GM12801 (cell line): ENCODE results near the gene LYRM2.

Source experiments
- TF ChIP-seq, protein P1 (sequence below): IDR thresholded peaks from one replicate; pipeline ENCODE4 v1.5.1; 2011; ENCODE audit warnings: control low read depth; ENCODE audit not compliant: insufficient read length; ENCODE audit errors: extremely low read depth

Gene LYRM2

DNA sequence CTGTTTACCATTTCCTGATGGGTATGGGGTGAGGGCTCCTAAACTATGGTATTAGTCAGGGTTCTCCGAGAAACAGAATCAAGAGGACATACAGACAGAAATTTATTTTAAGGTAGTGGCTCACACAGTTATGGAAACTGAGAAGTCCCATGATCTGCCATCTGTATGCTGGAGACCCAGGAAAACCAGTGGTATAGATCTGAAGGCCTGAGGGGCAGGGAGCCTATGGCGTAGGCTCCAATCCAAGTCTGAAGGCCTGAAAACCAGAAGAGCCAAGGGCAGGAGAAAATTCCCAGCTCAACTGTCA, 112.0 kb downstream of the LYRM2 start:
- TF ChIP-seq, protein P1, sequence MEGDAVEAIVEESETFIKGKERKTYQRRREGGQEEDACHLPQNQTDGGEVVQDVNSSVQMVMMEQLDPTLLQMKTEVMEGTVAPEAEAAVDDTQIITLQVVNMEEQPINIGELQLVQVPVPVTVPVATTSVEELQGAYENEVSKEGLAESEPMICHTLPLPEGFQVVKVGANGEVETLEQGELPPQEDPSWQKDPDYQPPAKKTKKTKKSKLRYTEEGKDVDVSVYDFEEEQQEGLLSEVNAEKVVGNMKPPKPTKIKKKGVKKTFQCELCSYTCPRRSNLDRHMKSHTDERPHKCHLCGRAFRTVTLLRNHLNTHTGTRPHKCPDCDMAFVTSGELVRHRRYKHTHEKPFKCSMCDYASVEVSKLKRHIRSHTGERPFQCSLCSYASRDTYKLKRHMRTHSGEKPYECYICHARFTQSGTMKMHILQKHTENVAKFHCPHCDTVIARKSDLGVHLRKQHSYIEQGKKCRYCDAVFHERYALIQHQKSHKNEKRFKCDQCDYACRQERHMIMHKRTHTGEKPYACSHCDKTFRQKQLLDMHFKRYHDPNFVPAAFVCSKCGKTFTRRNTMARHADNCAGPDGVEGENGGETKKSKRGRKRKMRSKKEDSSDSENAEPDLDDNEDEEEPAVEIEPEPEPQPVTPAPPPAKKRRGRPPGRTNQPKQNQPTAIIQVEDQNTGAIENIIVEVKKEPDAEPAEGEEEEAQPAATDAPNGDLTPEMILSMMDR = no peak

DNA sequence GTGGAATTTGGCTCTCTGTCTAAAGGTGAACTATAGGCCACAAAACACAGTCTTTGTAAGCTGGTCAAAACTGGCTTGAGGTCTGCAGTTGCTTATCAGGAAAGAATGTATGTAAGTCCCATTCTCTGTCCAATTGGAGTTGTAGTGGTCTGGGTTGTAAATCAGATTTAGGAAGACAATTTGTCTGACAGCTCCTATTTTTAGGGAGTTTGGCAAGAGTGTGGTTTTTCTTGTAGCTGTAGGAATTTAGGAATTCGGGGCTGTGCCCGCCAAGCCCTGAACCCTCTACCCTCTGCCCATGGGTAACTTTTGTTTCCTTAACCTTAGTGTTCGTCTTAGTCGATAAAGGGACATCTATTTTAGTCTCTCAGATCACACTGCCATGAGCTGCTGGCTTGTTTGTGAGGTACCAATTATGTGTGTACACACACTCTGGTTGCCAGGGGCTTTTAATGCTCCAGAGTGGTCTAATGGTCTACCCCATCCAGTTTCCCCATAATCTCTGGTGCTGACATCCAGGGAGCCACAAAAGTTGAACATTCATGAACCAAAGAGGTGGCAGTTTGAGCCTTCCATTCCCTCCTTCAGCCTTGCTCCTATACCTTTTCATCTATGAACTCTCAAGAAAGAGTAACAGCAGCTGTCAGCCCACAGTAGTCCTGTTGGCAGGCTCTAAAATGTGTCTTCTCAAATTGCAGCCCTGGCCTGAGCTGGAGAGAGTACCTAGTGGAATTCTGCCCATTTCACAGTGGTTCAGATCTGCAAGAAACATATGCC, 112.6 kb downstream of the LYRM2 start:
- TF ChIP-seq, protein P1 = no peak

DNA sequence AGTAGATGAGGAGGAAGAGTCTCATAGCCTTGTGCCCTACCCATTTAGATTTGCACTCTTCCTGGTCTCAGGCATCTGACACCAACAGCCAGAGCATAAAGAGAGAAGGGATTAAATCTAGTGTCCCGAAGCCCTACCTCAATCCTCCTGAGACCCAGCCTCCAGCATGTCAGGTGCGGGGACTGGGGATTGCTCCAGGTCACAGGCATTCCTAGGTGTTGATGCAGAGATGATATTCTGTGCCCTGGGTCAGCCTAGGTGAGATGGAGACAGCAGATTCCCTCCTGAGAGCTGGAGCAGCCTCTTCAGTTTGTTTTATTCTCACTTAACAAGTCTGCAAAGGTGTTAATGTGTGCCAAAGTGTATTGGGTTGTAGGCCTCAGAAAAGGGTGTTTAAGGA, 115.8 kb downstream of the LYRM2 start:
- TF ChIP-seq, protein P1 = no peak

DNA sequence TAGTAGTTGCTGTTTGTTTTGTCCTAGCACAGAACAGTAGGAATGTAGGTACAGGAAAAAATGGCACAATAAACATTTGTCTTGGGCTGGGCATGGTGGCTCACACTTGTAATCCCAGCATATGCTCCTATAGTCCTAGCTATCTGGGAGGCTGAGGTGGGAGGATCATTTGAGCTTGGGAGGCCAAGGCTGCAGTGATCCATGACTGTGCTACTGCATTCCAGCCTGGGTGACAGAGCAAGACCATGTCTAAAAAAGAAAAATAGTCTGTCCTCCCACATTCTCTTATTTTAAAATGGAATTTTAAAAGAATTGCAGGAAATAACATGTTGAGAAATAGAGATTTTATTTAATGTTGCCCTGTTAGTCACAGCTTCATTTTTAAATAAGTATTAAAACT, 117.8 kb downstream of the LYRM2 start:
- TF ChIP-seq, protein P1 = no peak

DNA sequence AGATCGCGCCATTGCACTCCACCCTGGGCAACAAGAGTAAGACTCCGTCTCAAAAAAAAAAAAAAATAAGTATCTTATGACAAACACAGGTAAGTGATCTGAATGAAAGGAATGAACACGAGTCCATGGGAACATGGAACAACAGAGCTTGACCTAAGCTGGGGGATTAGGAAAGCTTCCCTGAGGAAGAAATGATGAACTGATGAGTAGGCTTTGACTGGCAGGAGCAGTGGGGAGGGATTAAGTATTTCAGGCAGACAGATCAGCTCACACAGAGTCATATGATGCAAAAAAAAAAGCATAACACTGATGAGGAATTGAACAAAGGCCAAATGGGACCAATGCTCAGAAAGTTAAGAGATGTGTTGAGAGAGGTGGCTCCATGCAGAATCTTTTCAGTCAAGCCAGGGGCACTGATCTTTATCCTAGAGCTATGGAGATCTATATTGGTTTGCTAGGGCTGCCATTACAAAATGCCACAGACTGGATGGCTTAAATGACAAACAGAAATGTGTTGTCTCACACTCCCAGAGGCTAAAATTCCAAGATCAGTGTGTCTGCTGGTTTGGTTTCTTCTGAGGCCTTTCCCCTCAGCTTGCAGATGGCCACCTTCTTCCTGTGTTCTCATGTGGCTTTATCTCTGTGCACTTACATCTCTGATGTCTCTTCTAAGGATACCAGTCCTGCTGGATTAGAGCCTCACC, 120.0 kb downstream of the LYRM2 start:
- TF ChIP-seq, protein P1 = no peak
